ENCODE results near the gene SEZ6.

DNA sequence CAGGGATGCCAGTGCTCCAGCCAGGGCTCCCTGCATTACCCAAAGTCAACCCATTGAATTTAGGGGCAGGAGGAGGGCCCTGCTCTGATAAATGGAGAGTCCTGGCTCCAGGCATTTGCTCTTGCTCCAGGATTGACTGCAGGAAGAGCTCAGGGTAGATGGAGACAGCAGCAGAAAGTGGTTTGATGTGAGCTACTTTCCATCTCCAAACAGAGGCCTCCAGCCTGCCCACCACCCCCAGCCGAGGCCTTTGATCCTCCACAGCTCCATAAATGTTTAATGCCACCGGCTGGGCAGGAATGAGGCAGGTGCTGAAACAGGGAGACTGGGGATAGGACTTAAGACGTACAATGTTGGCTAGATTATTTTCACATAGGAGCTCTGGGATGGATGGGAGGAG is 4.3 kb upstream of the SEZ6 start:
- TF ChIP-seq, protein P1, sequence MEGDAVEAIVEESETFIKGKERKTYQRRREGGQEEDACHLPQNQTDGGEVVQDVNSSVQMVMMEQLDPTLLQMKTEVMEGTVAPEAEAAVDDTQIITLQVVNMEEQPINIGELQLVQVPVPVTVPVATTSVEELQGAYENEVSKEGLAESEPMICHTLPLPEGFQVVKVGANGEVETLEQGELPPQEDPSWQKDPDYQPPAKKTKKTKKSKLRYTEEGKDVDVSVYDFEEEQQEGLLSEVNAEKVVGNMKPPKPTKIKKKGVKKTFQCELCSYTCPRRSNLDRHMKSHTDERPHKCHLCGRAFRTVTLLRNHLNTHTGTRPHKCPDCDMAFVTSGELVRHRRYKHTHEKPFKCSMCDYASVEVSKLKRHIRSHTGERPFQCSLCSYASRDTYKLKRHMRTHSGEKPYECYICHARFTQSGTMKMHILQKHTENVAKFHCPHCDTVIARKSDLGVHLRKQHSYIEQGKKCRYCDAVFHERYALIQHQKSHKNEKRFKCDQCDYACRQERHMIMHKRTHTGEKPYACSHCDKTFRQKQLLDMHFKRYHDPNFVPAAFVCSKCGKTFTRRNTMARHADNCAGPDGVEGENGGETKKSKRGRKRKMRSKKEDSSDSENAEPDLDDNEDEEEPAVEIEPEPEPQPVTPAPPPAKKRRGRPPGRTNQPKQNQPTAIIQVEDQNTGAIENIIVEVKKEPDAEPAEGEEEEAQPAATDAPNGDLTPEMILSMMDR (IDR thresholded peaks at IDR 0.05): no peak
- TF ChIP-seq POLR2AphosphoS5 (IDR thresholded peaks at IDR 0.05) (no peak), EP300 (IDR thresholded peaks at IDR 0.05) (no peak)
